ENCODE data around the gene SLC7A1.

Gene SLC7A1

GRCh38 chr13:29483623-29484022 lies 111.9 kb downstream of the SLC7A1 start:
- DNase-seq, result no peak

GRCh38 chr13:29483211-29483610 lies 112.3 kb downstream of the SLC7A1 start:
- DNase-seq, result no peak

GRCh38 chr13:29482504-29482903 lies 113.0 kb downstream of the SLC7A1 start:
- no peak for DNase-seq

- no peak for DNase-seq
Observed at GRCh38 chr13:29481603-29482002, 113.9 kb downstream of the SLC7A1 start.

GRCh38 chr13:29480893-29481525 lies 114.5 kb downstream of the SLC7A1 start:
- DNase-seq, result no peak

GRCh38 chr13:29479716-29480492 lies 115.6 kb downstream of the SLC7A1 start:
- DNase-seq, result no peak

GRCh38 chr13:29476046-29476445 lies 119.4 kb downstream of the SLC7A1 start:
- no peak for DNase-seq

GRCh38 chr13:29474991-29475390 lies 120.5 kb downstream of the SLC7A1 start:
- no peak for DNase-seq

GRCh38 chr13:29473166-29473565 lies 122.3 kb downstream of the SLC7A1 start:
- no peak for DNase-seq

- peak; percentile 56 for DNase-seq
Observed at GRCh38 chr13:29472332-29472961, 123.0 kb downstream of the SLC7A1 start.

- no peak for DNase-seq
Observed at GRCh38 chr13:29471551-29471950, 123.9 kb downstream of the SLC7A1 start.

- no peak for DNase-seq
Observed at GRCh38 chr13:29465741-29466293, 129.7 kb downstream of the SLC7A1 start.

- DNase-seq, result no peak
Observed at GRCh38 chr13:29464105-29464679, 131.3 kb downstream of the SLC7A1 start.

GRCh38 chr13:29459813-29460355 lies 135.6 kb downstream of the SLC7A1 start:
- no peak for DNase-seq

Measured in activated CD4-positive, alpha-beta T cell treated with anti-CD3 and anti-CD28 coated beads, Interleukin-10, Interleukin-2, amounts not matched to agents 100 ng/mL and 50 ng/mL, durations not matched to agents 16 hours and 8 hours (primary cell).